HG02938 (cell line): Measurements from ENCODE around the gene CEACAM3.

Source experiments
- ATAC-seq: cut with Tn5 transposase; IDR thresholded peaks from one replicate; pipeline ENCODE4 v1.9.1; 2021; ENCODE audit warnings: mild to moderate bottlenecking, moderate library complexity; ENCODE audit not compliant: unreplicated experiment

Gene CEACAM3

DNA sequence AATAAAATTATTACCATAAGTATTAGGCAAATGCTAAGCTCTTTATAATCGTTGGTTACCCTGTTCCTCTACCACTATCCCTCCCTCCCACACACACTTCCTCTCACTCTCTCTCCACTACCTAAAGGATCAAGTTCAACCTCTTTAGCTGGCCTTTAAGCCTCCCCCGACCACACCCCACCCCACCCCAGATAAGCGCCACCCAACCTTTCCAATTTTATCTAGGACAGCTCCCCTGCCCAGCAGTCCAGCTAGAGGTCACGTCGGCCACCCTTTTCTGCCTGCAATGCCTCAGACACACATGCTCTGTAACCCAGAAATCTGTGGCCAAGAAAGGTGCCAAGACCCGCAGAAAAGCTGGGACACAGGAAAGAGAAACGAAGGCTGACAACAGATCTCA lies 47.0 kb downstream of the CEACAM3 start:
- ATAC-seq, result no peak

DNA sequence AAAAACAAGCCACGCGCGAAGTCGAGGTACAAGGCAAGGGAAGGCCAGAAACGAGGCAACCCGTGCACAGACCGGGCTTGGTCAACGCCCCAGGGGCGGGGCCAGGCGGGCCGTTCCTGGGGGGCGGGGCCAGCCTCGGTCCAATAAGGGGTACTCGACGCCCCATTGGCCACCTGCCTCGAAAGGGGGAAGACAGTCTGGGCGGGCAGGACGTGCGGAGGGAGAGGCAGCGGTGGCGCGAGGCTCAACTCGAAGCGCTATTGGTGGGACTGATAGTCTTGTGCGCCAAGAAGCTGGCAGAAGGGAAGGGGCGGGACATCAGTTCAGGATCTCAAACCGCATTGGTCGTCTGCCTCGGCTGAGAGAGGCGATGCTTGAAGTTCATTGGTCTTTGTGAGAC lies 48.2 kb downstream of the CEACAM3 start, which contains the start of gene LYPD4:
LYPD4 (minus strand) TSS at position 83 of the 400 bp plus-strand sequence. CDS start 5,398 bp downstream, outside the sequence.
- no peak for ATAC-seq

DNA sequence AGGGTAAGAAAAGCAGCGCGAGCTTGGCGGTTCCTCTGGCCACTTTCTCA lies 48.4 kb downstream of the CEACAM3 start, which contains the start of gene DMRTC2:
DMRTC2 (plus strand) TSS at position 42 of the 50 bp plus-strand sequence. CDS start 2,387 bp downstream, outside the sequence.
- ATAC-seq, result no peak

DNA sequence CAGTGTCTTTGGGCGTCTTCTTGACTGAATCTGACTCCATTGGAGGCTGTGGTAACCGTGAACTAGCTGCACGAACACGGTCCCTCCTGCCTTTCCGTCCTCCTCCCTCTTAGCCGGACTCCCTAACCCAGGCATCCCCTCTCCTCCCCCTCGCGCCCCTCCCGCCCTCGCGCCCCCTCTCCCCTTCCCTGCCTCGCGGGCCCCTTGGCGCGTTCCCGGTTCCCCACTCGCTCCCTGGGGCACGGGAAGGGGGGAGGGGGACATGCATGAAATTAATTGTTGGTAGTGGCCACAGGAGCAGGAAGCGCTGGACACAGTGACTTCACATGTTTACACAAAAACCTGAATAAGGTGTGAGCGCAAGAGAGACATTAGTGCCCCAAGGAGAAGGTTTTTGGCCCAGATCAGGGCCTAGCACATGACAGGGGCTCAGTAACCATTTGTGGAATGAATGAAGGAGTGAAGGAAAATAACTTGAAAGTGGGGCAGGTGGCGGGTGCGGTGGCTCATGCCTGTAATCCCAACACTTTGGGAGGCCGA lies 48.7 kb downstream of the CEACAM3 start:
- no peak for ATAC-seq

DNA sequence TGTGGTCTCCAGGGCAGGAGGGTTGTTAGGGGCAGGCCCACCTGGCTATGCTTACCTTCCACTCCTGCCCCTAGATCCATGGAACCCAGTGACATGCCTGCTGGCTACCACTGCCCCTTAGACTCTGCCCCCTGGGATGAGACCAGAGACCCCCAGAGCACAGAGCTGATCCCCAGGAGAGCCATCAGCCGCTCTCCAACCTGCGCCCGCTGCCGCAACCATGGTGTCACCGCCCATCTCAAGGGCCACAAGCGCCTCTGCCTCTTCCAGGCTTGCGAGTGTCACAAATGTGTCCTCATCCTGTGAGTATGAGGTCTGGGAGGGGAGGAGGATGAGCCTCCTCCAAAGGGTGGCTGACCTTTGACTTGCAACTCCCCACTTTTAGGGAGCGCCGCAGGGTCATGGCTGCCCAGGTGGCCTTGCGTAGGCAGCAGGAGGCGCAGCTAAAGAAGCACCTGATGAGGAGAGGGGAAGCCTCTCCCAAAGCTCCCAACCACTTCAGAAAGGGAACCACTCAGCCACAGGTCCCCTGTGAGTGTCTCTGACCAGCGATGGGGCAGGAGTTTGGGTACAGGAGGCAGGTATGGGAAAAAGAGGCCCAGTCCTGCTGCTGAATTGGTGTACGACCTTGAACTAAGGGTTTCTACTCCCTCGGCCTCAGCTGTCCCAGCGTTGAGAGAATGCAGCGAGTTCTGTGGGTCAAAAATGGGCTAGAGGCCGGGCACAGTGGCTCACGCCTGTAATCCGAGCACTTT lies 51.1 kb downstream of the CEACAM3 start:
- ATAC-seq, result no peak

DNA sequence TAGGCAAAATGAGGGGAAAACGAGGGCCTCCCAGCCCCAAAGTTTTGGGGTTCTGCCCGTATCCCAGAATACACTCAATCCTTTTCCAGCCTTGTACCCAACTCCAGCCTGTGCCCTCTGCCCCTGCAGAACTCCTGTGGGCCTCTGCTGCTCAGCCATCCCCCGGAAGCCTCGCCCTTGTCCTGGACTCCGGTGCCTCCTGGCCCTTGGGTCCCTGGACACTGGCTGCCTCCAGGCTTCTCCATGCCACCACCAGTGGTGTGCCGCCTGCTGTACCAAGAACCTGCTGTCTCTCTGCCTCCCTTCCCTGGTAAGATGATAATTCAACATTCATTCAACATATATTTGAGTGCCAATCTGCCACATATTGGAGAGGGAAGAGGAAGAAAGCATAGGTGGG lies 52.3 kb downstream of the CEACAM3 start:
- no peak for ATAC-seq

DNA sequence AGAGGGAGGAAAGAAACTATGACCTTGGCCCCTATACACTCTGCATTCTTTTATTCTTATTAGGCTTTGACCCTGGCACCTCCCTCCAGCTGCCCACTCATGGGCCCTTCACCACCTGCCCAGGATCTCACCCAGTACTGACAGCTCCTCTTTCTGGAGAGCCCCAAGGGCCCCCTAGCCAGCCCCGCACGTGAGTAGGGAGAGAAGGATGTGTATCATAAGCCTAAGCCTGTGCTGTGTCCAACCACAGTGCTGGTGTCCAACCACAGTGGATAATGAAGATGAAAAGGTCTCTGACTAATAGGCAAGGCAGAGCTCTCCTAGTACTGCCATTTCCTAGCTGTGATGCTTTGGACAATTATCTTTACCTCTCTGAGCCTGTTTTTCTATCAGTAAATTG lies 52.7 kb downstream of the CEACAM3 start:
- ATAC-seq, result no peak

DNA sequence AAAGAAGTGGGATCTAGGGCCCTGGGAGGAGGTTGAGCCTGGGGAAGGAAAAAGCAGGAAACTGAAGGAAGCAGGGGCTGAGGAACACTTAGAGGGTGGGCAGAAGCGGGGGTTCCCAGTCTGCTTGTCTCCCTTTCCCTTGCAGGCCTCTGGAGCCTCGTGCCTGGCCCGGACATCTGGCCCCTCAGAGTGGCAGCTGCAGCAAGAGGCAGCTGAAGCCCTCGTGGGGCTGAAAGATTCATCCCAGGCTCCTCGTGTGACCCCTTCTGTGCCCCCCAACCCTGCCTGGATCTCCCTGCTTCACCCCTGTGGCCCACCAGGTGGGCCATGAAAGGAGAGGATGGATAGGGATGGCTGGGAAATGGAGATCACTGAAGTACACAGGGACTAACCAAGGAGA lies 54.0 kb downstream of the CEACAM3 start:
- no peak for ATAC-seq

DNA sequence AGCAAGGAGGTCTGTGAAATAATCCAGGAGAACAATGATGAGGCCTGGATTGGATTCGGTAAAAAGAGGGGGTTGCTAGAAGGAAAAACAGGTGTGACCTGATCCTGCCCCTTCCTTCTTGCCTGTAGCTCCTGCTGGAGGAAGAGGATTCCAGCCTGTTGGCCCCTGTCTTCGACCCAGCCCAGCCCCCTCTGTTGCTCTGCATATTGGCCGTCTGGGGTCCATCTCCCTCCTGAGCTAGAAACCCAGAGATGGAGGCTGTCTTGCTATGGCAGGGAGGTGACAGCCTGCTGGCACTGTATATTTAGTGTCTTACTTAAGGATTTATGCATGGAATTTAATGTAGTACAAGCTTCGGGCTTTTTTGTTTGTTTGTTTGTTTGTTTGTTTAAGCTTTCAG lies 55.1 kb downstream of the CEACAM3 start:
- ATAC-seq, result no peak

DNA sequence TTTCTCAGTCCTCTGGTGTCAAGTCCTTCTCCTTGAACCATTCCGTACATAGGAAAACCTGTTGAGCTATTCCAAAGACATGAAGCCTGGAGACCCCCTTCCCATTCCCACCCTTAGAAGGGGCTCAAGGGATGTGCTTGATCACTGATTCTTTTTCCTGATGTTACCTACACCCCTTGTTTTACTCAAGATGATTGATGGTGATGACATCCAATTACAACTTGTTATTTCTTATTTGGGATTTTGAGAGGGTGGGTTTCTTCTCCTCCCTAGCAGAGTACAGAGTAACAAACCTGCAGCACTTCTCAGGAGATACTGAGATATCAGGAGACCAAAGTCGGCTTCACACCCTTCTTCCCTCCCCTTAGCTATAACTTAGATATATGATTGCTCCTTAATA lies 57.0 kb downstream of the CEACAM3 start:
- no peak for ATAC-seq

DNA sequence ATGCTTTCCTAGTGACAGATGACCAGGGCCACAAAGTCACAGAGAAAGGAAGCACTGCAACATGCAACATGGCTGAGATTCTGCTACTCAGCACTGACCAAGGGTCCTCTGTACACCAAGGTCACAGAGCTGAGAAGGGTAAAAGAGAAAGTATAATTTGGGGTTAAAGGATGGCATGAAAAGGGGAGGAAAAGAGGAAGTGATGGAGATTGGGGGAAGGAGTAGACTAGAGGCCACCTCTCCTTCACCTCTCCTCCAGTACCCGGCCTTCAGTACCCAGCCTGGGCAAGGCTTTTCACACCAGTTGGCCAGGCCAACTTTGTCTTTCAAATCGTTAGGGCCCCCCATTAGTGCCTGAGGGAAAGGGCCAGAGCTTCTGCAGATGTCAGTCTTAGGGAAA lies 57.4 kb downstream of the CEACAM3 start:
- no peak for ATAC-seq

DNA sequence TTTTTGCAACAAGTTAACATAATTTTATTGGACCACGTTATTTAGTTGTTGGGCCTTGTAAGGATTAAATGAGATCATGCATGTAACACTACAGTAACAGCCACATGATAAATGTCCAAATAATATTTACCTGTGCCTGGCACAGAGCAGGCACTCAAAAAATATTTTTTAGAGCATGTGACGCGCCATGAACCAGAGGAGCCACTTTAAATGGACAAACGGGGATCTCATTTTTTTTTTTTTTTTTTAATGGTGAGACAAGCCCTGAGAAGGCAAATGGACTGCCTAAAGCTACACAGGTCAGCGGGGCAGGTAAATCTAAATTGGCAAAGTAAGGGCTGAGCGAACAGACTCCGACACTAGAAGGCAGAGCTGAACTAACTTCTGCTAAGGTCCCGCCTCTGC lies 62.8 kb downstream of the CEACAM3 start:
- ATAC-seq, result no peak

DNA sequence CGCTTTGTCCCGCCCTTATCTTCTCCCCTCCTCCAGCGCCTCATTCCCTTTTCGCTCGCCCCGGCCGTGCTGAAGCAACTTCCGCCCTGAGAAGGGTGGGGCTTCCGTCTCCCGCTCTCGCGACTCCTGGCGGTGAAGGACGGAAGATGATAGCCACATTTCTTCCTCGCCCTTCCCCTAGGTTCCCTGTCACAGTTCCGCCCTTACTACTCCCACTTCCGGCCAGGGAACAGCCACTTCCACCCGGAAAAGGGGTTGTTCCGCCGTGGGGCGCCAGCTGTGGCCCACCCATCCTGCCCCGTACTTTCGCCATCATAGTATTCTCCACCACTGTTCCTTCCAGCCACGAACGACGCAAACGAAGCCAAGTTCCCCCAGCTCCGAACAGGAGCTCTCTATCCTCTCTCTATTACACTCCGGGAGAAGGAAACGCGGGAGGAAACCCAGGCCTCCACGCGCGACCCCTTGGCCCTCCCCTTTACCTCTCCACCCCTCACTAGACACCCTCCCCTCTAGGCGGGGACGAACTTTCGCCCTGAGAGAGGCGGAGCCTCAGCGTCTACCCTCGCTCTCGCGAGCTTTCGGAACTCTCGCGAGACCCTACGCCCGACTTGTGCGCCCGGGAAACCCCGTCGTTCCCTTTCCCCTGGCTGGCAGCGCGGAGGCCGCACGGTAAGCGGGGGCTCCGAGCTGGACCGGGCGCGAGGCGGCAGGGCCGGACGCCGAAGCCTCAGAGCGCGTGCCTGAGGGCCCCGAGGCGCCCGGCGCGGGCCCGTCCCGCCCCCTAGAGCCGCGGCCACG lies 63.4 kb downstream of the CEACAM3 start, which contains the start of gene RPS19:
RPS19 (plus strand) TSS at position 638 of the 801 bp plus-strand sequence. CDS start 520 bp downstream, outside the sequence.
- ATAC-seq, result peak; percentile 79

DNA sequence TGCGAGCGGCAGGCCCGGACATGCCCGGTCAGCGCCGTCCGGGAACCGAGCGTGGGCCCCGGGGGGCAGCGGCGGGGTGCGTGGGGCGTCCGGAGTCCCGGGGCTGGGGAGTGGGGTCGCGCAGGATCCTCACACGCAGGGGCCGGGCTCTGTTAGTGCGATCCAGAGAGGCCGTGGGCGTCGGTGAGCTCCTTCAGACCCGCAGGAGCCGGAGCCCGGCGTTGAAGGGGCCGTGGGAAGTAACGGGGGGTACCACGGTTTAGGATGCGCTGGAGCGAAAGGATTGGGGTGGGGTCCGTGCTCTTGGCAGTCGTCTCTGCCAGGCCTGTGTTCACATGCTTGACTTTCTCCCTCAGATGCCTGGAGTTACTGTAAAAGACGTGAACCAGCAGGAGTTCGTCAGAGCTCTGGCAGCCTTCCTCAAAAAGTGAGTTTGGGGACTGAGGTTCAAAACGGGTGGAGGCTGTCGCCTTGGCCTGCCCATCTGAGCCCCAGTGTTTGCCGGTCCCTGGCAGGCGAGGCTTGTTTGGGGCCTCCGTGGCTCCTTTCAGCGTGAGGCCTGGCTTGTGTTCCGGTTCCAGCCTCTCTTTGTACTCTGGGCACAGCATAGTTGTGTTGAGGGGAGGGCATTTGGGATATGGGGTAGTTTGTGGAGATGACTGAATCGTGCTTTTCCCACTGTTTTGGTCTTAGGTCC lies 64.2 kb downstream of the CEACAM3 start:
- ATAC-seq, result no peak
